K562 (cell line): ENCODE data around the gene SMC4. TPM values are rescaled to one million over a fixed set of nuclear protein-coding genes. Genes with fewer than 3 reads are reported as not detected.

Experiments
- ATAC-seq: fragments of 200-7000 bp; cut with Tn5 transposase; 3 replicates; pipeline ENCODE4 v1.9.1; 2020; ENCODE audit warnings: moderate library complexity
- BruUV-seq: library from RNA; stranded (reverse); fragments of 400-500 nt; replicated peaks from 2 replicates; lab custom pipeline; 2021; lab: Mats Ljungman, UMichigan
- CTCF ChIA-PET: fragments of 300-600 bp; formaldehyde crosslinking; extraction: SDS; loops from one replicate; lab custom pipeline; 2021; ENCODE audit warnings: low intra/inter-chr PET ratio; lab: Yijun Ruan, JAX
- POLR2A ChIA-PET: fragments of 300-600, 350-650 bp; sonication (Branson Sonifier 250); formaldehyde crosslinking; extraction: SDS; loops from one replicate; lab custom pipeline; 2021; ENCODE audit warnings: antibody characterized with exemption, inconsistent platforms; lab: Yijun Ruan, JAX
- DNase-seq, 4 experiments: peaks; one replicate each; pipeline versions ENCODE4 v3.0.0 to v3.0.0-alpha.2; 2011 to 2018; ENCODE audit warnings: low spot score in 3 of 4, mixed read lengths in 3 of 4; ENCODE audit errors: extremely low read depth in 1 of 4
- FAIRE-seq: peaks from 2 replicates; lab custom pipeline; 2011; peaks lifted over from hg19 to GRCh38; lab: Jason Lieb, UNC
- H2AFZ ChIP-seq: 2 replicates; pipeline ENCODE4 v1.6.0; 2011; ENCODE audit warnings: low read depth, low read length, control low read depth, inconsistent platforms
- H3K27ac ChIP-seq: fragments of 200-600 bp; 3 replicates; pipeline ENCODE4 v1.8.0; 2011; ENCODE audit warnings: low read depth, mild to moderate bottlenecking, control low read depth, inconsistent platforms, low read length, moderate library complexity, mixed read lengths; ENCODE audit errors: extremely low read depth
- H3K27me3 ChIP-seq, 2 experiments: fragments of 300-600 bp in 1 of 2; 2 replicates in 1 of 2; 3 replicates in 1 of 2; pipeline versions ENCODE4 v1.6.0 to v1.8.0; 2011; ENCODE audit warnings: inconsistent platforms in 2 of 2, low read length in 2 of 2, mild to moderate bottlenecking in 1 of 2, mixed read lengths in 1 of 2, moderate library complexity in 1 of 2; ENCODE audit not compliant: control insufficient read depth in 2 of 2, insufficient read depth in 2 of 2
- H3K36me3 ChIP-seq: fragments of 300-600 bp; 3 replicates; pipeline ENCODE4 v1.8.0; 2011; ENCODE audit warnings: mild to moderate bottlenecking, low read length, inconsistent platforms; ENCODE audit not compliant: control insufficient read depth, insufficient read depth
- H3K4me1 ChIP-seq, 2 experiments: fragments of 200-600 bp in 1 of 2; replicated peaks in 1 of 2; 2 replicates in 1 of 2; 3 replicates in 1 of 2; pipeline versions ENCODE4 v1.5.1 to v1.8.0; 2011; ENCODE audit warnings: inconsistent platforms in 2 of 2, low read length in 2 of 2, mild to moderate bottlenecking in 1 of 2, mixed read lengths in 1 of 2, moderate library complexity in 1 of 2; ENCODE audit not compliant: control insufficient read depth in 2 of 2, insufficient read depth in 2 of 2
- H3K4me2 ChIP-seq: 2 replicates; pipeline ENCODE4 v1.6.1; 2011; ENCODE audit warnings: low read length, control low read depth, inconsistent platforms, mixed read lengths; ENCODE audit not compliant: insufficient read depth
- H3K4me3 ChIP-seq: fragments of 200-600 bp; sonication (generic), shearing (Covaris generic); 2 replicates; pipeline ENCODE4 v1.5.1; 2016; ENCODE audit warnings: control low read depth, inconsistent platforms
- H3K79me2 ChIP-seq: fragments of 200-600 bp; 3 replicates; pipeline ENCODE4 v1.8.0; 2011; ENCODE audit warnings: low read length, inconsistent platforms; ENCODE audit not compliant: control insufficient read depth, insufficient read depth
- H3K9ac ChIP-seq, 2 experiments: 2 replicates each; pipeline versions ENCODE4 v1.6.0 to v1.6.1; 2011; ENCODE audit warnings: low read depth in 2 of 2, low read length in 2 of 2, control low read depth in 1 of 2, inconsistent platforms in 1 of 2, mild to moderate bottlenecking in 1 of 2, mixed read lengths in 1 of 2; ENCODE audit not compliant: insufficient read depth in 1 of 2
- H3K9me1 ChIP-seq: one replicate; pipeline ENCODE4 v1.6.0; 2011; ENCODE audit warnings: inconsistent platforms, mild to moderate bottlenecking, low read length, moderate library complexity; ENCODE audit not compliant: control insufficient read depth, insufficient read depth
- H3K9me3 ChIP-seq: replicated peaks from 2 replicates; pipeline ENCODE4 v1.5.1; 2011; ENCODE audit warnings: low read depth, low read length, inconsistent platforms; ENCODE audit not compliant: control insufficient read depth, insufficient read depth
- H4K20me1 ChIP-seq: replicated peaks from 2 replicates; pipeline ENCODE4 v1.6.1; 2011; ENCODE audit warnings: low read length, inconsistent platforms, mixed read lengths; ENCODE audit not compliant: control insufficient read depth, insufficient read depth
- MEIS2 ChIP-seq: fragments of 450-650 bp; IDR thresholded peaks from 2 replicates; pipeline ENCODE4 v1.6.1; 2014; ENCODE audit warnings: mild to moderate bottlenecking; ENCODE audit not compliant: partially characterized antibody
- NRF1 ChIP-seq, 2 experiments: fragments of 450-650 bp; IDR thresholded peaks in 1 of 2; conservative IDR thresholded peaks in 1 of 2; 2 replicates each; pipeline ENCODE4 v1.6.1; 2014; ENCODE audit warnings: mild to moderate bottlenecking in 2 of 2
- POLR2G ChIP-seq: fragments of 200-400 bp; formaldehyde crosslinking; IDR thresholded peaks from 2 replicates; pipeline ENCODE4 v1.6.1; 2017; ENCODE audit warnings: low read depth, mild to moderate bottlenecking, antibody characterized with exemption, low read length, moderate library complexity
- RBFOX2 ChIP-seq: fragments of 200-400 bp; formaldehyde crosslinking; IDR thresholded peaks from 2 replicates; pipeline ENCODE4 v1.6.1; 2017; ENCODE audit warnings: low read depth, mild to moderate bottlenecking, low read length, moderate library complexity
- ZBTB7A ChIP-seq: IDR thresholded peaks from 2 replicates; pipeline ENCODE4 v1.6.1; 2011; ENCODE audit warnings: low read depth, mild to moderate bottlenecking, low read length, moderate library complexity, borderline replicate concordance; ENCODE audit not compliant: control insufficient read depth
- WGBS: fragments of 100-300 bp; shearing (Covaris generic); methylation state at CpG from one replicate; pipeline ENCODE4 v1.1.6; 2016; ENCODE audit warnings: low coverage, mixed read lengths; ENCODE audit not compliant: insufficient coverage; ENCODE audit errors: missing lambda C conversion rate; 5-methylcytosine and 5-hydroxymethylcytosine counted together
- in situ Hi-C: fragments of 300-500 bp; cut with MboI; formaldehyde crosslinking; loops from 4 replicates; pipeline ENCODE4 v1.15.0; 2018; ENCODE audit warnings: inconsistent platforms, mixed read lengths
- intact Hi-C: fragments of 100-400 bp; cut with micrococcal nuclease; formaldehyde crosslinking; loops from 2 replicates; pipeline ENCODE4 v1.14.2; 2022
- polyA plus RNA-seq, 8 experiments: library from polyadenylated mRNA; depleted of rRNA in 4 of 8; stranded (reverse) in 5 of 8; unstranded in 3 of 8; fragments of >200 nt; fragmentation: Nextera tagmentation in 2 of 8; fragmentation: Illumina TruSeq in 1 of 8; extraction: Ambion mirVana in 2 of 8; extraction: Trizol in 1 of 8; gene quantifications; 2 replicates each; pipeline versions ENCODE4 v1.2.1 to v1.2.3, GENCODE V29; 2011 to 2014; ENCODE audit warnings: inconsistent platforms in 1 of 8, missing spikeins in 1 of 8
- total RNA-seq, 7 experiments: library from RNA; depleted of rRNA in 6 of 7; stranded (reverse); fragments of >200 nt in 6 of 7; fragmentation: Illumina TruSeq in 2 of 7; extraction: Trizol in 2 of 7; gene quantifications; 2 replicates each; pipeline versions ENCODE4 v1.2.1 to v1.2.3, GENCODE V29; 2011 to 2021; ENCODE audit warnings: low replicate concordance in 1 of 7
- TF ChIP-seq, protein P1 (sequence below): fragments of 450-650 bp; IDR thresholded peaks from 2 replicates; pipeline ENCODE4 v1.6.1; 2016; ENCODE audit warnings: low read depth
- TF ChIP-seq, protein P2 (sequence below), 2 experiments: fragments of 450-650 bp; IDR thresholded peaks; 2 replicates each; pipeline ENCODE4 v1.6.1; 2016

The SMC4 gene
- total and polyA plus RNA-seq, 9 of the 15 experiments (the other 6 are each of a cell fraction or from before 2014, with no cell fraction given): 87.9 to 347 (median 176) TPM

DNA sequence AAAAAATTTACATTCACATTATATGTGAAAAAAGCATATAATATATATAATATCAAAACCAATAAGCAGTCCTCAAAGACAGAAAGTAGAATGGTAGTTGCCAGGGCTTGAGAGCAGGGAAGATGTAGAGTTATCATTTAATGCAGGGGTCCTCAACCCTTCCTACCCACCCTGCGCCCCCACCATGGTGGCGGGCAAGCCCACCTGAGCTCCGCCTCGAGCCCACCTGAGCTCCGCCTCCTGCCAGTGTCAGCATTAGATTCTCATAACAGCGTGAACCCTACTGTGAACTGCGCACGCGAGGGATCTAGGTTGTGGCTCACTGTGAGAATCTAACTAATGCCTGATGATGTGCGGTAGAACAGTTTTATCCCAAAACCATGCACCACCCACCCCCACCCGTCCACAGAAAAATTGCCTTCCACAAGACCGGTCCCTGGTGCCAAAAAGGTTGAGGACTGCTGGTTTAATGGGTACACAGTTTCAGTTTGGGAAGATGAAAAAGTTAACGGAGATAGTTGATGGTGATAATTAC, 47.1 kb downstream of the SMC4 start:
- Histone ChIP-seq H3K27me3 (no peaks in the 10 kb centered on the region), H3K9me3 (no peaks in the 10 kb centered on the region), H2AFZ (no peak overlapping the region; the same call in 1 of the 2 replicates), H3K4me2 (peak overlapping the region; percentile 83), H3K79me2 (peaks cover 90% of the 10 kb centered on the region), H3K36me3 (peaks cover 47% of the 10 kb centered on the region), H3K27ac (peak overlapping the region; percentile 98), H3K4me1 (peaks cover 20 to 27% of the 10 kb centered on the region in 2 experiments; a peak in 4 of 5 replicates), H4K20me1 (no peaks in the 10 kb centered on the region), H3K9me1 (no peaks in the 10 kb centered on the region), H3K4me3 (peak overlapping the region; percentile 67), H3K9ac (peak overlapping the region; percentile 91 to 99)
- 25% methylated on average over 13 of the region's 13 CpGs for WGBS
- ATAC-seq (peak; percentile 4), DNase-seq (peak in 1 of 4 experiments; percentile 50), FAIRE-seq (no peak)
- intact Hi-C loops (loop anchor here (5.0 kb wide), 3 partner anchors 41 to 776 kb away; partner anchors contain the start of gene NMD3), in situ Hi-C loops (no loop called here)
- no TSS peak for BruUV-seq
- TF ChIP-seq ZBTB7A (peak; percentile 55; the same call in 1 of the 2 replicates), RBFOX2 (peak; percentile 26; the same call in 1 of the 2 replicates), POLR2G (0 out of 2 replicates have a peak, but pooled peaks have one; percentile 26), NRF1 (conservative IDR thresholded peaks at IDR 0.05 in 1 of 2, IDR thresholded peaks at IDR 0.05 in 1 of 2) (peak; percentile 47 to 60), MEIS2 (no peak)
- TF ChIP-seq, protein P1, sequence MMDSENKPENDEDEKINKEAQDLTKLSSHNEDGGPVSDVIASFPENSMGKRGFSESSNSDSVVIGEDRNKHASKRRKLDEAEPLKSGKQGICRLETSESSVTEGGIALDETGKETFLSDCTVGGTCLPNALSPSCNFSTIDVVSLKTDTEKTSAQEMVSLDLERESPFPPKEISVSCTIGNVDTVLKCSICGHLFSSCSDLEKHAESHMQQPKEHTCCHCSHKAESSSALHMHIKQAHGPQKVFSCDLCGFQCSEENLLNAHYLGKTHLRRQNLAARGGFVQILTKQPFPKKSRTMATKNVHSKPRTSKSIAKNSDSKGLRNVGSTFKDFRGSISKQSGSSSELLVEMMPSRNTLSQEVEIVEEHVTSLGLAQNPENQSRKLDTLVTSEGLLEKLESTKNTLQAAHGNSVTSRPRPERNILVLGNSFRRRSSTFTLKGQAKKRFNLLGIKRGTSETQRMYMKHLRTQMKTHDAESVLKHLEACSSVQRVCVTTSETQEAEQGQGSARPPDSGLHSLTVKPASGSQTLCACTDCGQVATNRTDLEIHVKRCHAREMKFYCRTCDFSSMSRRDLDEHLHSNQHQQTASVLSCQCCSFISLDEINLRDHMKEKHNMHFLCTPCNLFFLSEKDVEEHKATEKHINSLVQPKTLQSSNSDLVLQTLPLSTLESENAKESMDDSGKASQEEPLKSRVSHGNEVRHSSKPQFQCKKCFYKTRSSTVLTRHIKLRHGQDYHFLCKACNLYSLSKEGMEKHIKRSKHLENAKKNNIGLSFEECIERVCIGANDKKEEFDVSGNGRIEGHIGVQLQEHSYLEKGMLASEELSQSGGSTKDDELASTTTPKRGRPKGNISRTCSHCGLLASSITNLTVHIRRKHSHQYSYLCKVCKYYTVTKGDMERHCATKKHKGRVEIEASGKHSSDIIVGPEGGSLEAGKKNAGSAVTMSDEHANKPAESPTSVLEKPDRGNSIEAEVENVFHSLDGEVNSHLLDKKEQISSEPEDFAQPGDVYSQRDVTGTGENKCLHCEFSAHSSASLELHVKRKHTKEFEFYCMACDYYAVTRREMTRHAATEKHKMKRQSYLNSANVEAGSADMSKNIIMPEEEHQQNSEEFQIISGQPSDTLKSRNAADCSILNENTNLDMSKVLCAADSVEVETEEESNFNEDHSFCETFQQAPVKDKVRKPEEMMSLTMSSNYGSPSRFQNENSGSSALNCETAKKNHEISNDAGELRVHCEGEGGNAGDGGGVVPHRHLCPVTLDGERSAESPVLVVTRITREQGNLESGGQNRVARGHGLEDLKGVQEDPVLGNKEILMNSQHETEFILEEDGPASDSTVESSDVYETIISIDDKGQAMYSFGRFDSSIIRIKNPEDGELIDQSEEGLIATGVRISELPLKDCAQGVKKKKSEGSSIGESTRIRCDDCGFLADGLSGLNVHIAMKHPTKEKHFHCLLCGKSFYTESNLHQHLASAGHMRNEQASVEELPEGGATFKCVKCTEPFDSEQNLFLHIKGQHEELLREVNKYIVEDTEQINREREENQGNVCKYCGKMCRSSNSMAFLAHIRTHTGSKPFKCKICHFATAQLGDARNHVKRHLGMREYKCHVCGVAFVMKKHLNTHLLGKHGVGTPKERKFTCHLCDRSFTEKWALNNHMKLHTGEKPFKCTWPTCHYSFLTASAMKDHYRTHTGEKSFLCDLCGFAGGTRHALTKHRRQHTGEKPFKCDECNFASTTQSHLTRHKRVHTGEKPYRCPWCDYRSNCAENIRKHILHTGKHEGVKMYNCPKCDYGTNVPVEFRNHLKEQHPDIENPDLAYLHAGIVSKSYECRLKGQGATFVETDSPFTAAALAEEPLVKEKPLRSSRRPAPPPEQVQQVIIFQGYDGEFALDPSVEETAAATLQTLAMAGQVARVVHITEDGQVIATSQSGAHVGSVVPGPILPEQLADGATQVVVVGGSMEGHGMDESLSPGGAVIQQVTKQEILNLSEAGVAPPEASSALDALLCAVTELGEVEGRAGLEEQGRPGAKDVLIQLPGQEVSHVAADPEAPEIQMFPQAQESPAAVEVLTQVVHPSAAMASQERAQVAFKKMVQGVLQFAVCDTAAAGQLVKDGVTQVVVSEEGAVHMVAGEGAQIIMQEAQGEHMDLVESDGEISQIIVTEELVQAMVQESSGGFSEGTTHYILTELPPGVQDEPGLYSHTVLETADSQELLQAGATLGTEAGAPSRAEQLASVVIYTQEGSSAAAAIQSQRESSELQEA: no peak
- TF ChIP-seq, protein P2, sequence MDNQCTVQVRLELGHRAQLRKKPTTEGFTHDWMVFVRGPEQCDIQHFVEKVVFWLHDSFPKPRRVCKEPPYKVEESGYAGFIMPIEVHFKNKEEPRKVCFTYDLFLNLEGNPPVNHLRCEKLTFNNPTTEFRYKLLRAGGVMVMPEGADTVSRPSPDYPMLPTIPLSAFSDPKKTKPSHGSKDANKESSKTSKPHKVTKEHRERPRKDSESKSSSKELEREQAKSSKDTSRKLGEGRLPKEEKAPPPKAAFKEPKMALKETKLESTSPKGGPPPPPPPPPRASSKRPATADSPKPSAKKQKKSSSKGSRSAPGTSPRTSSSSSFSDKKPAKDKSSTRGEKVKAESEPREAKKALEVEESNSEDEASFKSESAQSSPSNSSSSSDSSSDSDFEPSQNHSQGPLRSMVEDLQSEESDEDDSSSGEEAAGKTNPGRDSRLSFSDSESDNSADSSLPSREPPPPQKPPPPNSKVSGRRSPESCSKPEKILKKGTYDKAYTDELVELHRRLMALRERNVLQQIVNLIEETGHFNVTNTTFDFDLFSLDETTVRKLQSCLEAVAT (IDR thresholded peaks at IDR 0.05): peak in 1 of 2 experiments; percentile 56; a peak in 1 of 4 replicates
- POLR2A ChIA-PET: interaction anchor here (0.7 to 1.5 kb wide), 3 partner anchors 9 to 335 kb away, joined by 3 to 6 read pairs (median 3); no protein-coding TSS in a partner anchor
- CTCF ChIA-PET: no interaction called here
